Inflammatory macrophage (primary cell): Measurements from ENCODE around the gene CPA1.
A peak's percentile ranks its signal among the peaks of the same experiment; 100 is the strongest.

Source experiments
- DNase-seq, 2 donors: peaks; one replicate each; pipeline ENCODE4 v3.0.0-alpha.2; 2020 to 2022

The CPA1 gene

GRCh38 chr7:130356121-130356875, 24.0 kb upstream of the CPA1 start:
- no peak for DNase-seq

GRCh38 chr7:130356876-130357611, 23.2 kb upstream of the CPA1 start:
- DNase-seq = no peak

GRCh38 chr7:130358471-130358870, 21.8 kb upstream of the CPA1 start:
- no peak for DNase-seq

- DNase-seq = no peak
Measured at GRCh38 chr7:130359276-130359857, 20.9 kb upstream of the CPA1 start.

- no peak for DNase-seq
Measured at GRCh38 chr7:130360518-130360917, 19.8 kb upstream of the CPA1 start.

GRCh38 chr7:130361681-130362080, 18.6 kb upstream of the CPA1 start:
- no peak for DNase-seq

- DNase-seq = no peak
Measured at GRCh38 chr7:130362251-130362816, 18.0 kb upstream of the CPA1 start.

GRCh38 chr7:130363026-130363847, 17.1 kb upstream of the CPA1 start:
- DNase-seq = no peak

GRCh38 chr7:130364451-130364850, 15.8 kb upstream of the CPA1 start:
- DNase-seq = no peak

- DNase-seq = no peak
Measured at GRCh38 chr7:130365088-130365487, 15.2 kb upstream of the CPA1 start.

GRCh38 chr7:130365511-130366441, 14.5 kb upstream of the CPA1 start:
- no peak for DNase-seq

GRCh38 chr7:130366564-130366963, 13.7 kb upstream of the CPA1 start:
- no peak for DNase-seq

GRCh38 chr7:130367088-130367755, 13.1 kb upstream of the CPA1 start:
- no peak for DNase-seq

GRCh38 chr7:130367836-130368746, 12.2 kb upstream of the CPA1 start:
- no peak for DNase-seq

- DNase-seq = peak; percentile 59 to 65
Measured at GRCh38 chr7:130369110-130369711, 11.1 kb upstream of the CPA1 start.

GRCh38 chr7:130369831-130370550, 10.3 kb upstream of the CPA1 start:
- DNase-seq = no peak

- no peak for DNase-seq
Measured at GRCh38 chr7:130371046-130371445, 9.2 kb upstream of the CPA1 start.

- no peak for DNase-seq
Measured at GRCh38 chr7:130372402-130373165, 7.7 kb upstream of the CPA1 start.
